Measurements from ENCODE around the gene SHROOM2.

- no peak for TF ChIP-seq TAF1 (IDR thresholded peaks at IDR 0.05; ENCODE audit: low read depth, low read length)
- TF ChIP-seq SPI1 (IDR thresholded peaks at IDR 0.05; ENCODE audit: low read depth, low read length): no peak
- TF ChIP-seq PAX5 (IDR thresholded peaks at IDR 0.05; ENCODE audit: insufficient read depth, low read length, severe bottlenecking): no peak
- no peak for TF ChIP-seq POLR2AphosphoS5 (IDR thresholded peaks at IDR 0.05; ENCODE audit: low read depth, low read length)
These were observed 167.2 kb downstream of the SHROOM2 start for GRCh38 chrX:9953396-9953795.
